ENCODE data around the gene ZNF732. TPM values are rescaled to one million over a fixed set of nuclear protein-coding genes. Genes with fewer than 3 reads are reported as not detected.
"Not testable (repeated sequence)": the region's sequence is repeated elsewhere in the genome, so short reads cannot be mapped to it uniquely, and the experiment has no call there.

The ZNF732 gene
- total RNA-seq (2014; rRNA removed; shearing (Covaris generic)) = not detected in 2 replicates
- polyA plus RNA-seq (2014; cell fraction: nucleus; rRNA removed) = not detected in 2 replicates

GRCh38 chr4:304969-305680 is at the start of gene ZNF732:
ZNF732 (minus strand) TSS chr4:305474; CDS start chr4:305310, 164 bp downstream.
- DNase-seq (ENCODE audit: extremely low read depth, low read depth) = no peak

GRCh38 chr4:340011-340410 is 34.7 kb upstream of the ZNF732 start:
- no peak for DNase-seq (ENCODE audit: extremely low read depth, low read depth)

GRCh38 chr4:338759-339097 is 33.5 kb upstream of the ZNF732 start:
- DNase-seq (ENCODE audit: extremely low read depth, low read depth) = no peak

- DNase-seq (ENCODE audit: extremely low read depth, low read depth) = no peak
Measured at GRCh38 chr4:337932-338758, 32.9 kb upstream of the ZNF732 start.

GRCh38 chr4:337143-337931 is 32.1 kb upstream of the ZNF732 start, which contains the start of gene ZNF141:
ZNF141 (plus strand) TSS chr4:337814; CDS start chr4:337984, 170 bp downstream.
- peak; percentile 96 for DNase-seq (ENCODE audit: extremely low read depth, low read depth)

- DNase-seq (ENCODE audit: extremely low read depth, low read depth) = no peak
Measured at GRCh38 chr4:336893-337142, 31.5 kb upstream of the ZNF732 start.

GRCh38 chr4:336099-336892 is 31.0 kb upstream of the ZNF732 start:
- no peak for DNase-seq (ENCODE audit: extremely low read depth, low read depth)

- DNase-seq (ENCODE audit: extremely low read depth, low read depth) = no peak
Measured at GRCh38 chr4:335515-335914, 30.2 kb upstream of the ZNF732 start.

- DNase-seq (ENCODE audit: extremely low read depth, low read depth) = no peak
Measured at GRCh38 chr4:328729-329128, 23.5 kb upstream of the ZNF732 start.

- DNase-seq (ENCODE audit: extremely low read depth, low read depth) = no peak
Measured at GRCh38 chr4:314296-314903, 9.1 kb upstream of the ZNF732 start.

- DNase-seq (ENCODE audit: extremely low read depth, low read depth) = no peak
Measured at GRCh38 chr4:309807-310206, 4.5 kb upstream of the ZNF732 start.

- DNase-seq (ENCODE audit: extremely low read depth, low read depth) = no peak
Measured at GRCh38 chr4:306551-306961, 1.3 kb upstream of the ZNF732 start.

GRCh38 chr4:304516-304915 is 758 bp downstream of the ZNF732 start:
- DNase-seq (ENCODE audit: extremely low read depth, low read depth) = not testable (repeated sequence)

GRCh38 chr4:302381-302780 is 2.9 kb downstream of the ZNF732 start:
- DNase-seq (ENCODE audit: extremely low read depth, low read depth) = no peak

- no peak for DNase-seq (ENCODE audit: extremely low read depth, low read depth)
Measured at GRCh38 chr4:294732-295131, 10.5 kb downstream of the ZNF732 start.

GRCh38 chr4:288891-289290 is 16.4 kb downstream of the ZNF732 start:
- DNase-seq (ENCODE audit: extremely low read depth, low read depth) = no peak

GRCh38 chr4:273309-274017 is 31.8 kb downstream of the ZNF732 start:
- no peak for DNase-seq (ENCODE audit: extremely low read depth, low read depth)

GRCh38 chr4:271492-272103 is 33.7 kb downstream of the ZNF732 start:
- no peak for DNase-seq (ENCODE audit: extremely low read depth, low read depth)

GRCh38 chr4:259240-259639 is 46.0 kb downstream of the ZNF732 start:
- DNase-seq (ENCODE audit: extremely low read depth, low read depth) = peak; percentile 3

Data from NCI-H460 (cell line).